ENCODE data around the gene OR2A7.
"Not testable (repeated sequence)": the region's sequence is repeated elsewhere in the genome, so short reads cannot be mapped to it uniquely, and the experiment has no call there.

The OR2A7 gene

DNA sequence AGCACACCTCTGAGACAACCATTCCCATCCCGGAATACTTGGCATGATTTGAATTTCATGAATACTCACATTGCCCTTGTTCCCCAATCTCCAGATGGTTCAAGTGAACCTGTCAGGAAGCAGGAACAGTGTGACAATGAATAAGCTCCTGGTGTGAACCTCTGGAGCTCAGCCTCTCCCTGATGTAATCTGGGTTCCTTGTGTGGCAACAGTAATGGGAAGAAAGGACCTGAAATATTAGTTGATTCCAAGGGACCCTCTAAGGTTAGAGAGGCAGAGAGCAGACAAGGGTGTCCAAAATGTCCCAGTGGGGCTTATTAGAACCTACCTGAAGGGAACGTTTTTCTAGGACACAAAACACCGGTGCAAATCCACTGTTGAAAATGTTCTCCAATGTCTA lies 8.5 kb downstream of the OR2A7 start:
- no peak overlapping the region for H3K27ac ChIP-seq
- DNase-seq (ENCODE audit: low read depth, low spot score) = no peak

DNA sequence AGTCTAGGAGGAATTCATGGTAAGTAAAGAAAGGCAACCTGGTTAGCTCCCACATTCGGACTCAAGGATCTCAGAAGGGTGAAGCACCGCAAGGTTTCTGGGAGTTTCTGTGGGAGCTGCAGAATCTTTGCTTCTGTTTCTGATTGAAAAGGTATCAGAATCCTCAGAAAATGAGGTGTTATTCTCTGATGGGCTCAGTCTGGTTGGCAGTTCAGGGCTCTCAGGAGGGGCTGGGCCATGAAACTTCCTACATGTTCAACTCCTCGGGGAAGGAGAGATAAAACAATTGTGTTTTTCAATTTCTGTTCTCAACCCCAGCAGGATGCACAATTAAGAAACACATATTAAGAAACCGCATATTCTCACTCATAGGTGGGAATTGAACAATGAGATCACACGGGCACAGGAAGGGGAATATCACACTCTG lies 9.1 kb downstream of the OR2A7 start:
- DNase-seq (ENCODE audit: low read depth, low spot score) = no peak
- H3K27ac ChIP-seq = no peak overlapping the region

DNA sequence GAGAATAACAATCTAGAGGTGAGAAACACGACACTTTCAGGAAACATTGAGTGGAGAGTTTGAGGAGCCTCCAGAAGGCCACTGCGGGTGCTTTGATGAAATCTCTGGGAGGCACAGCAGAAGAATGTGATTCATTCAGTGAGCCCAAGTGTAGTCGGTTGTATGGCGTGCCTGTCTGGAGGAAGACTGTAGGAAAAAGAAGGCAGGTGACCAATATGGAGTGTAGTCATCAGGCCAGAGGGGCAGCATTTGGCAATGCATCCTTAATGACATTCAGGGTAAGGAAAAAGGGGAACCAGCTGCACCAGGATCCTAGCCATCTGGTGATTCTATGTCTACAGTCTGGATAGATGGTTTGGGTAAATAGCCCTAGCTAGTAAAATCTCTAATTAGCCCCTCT lies 12.3 kb downstream of the OR2A7 start:
- DNase-seq (ENCODE audit: low read depth, low spot score); H3K27ac ChIP-seq: not testable (repeated sequence)

DNA sequence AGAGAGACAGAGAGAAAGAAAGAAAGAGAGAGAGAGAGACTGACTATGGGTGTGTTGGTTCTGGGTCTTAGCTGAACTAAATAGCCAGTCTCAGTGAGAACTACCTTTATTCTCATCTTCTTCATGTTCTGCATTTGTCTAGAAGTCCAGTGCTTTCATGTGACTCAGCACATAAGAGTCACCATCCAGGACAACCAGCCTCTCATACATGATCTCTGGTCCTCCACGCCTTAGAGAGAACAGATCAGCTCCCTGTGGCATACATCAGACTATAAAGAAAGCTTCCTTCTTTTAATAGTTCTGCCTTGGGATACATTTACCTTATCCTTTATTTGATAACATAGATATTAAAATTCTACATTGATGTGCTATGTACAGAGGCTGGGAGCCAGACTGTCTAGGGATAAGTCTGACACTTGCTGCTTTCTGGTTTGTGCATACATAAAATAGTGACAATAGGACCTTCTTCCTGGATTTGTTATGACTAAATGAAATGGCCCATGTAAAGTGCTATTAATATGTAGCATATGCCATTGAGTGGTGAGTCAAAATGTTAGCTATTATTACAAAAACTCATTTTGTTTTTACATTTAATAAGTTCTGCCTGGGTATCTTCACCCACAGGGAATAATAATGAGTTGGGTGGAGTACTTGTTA lies 16.8 kb downstream of the OR2A7 start:
- not testable (repeated sequence) for DNase-seq (ENCODE audit: low read depth, low spot score)

DNA sequence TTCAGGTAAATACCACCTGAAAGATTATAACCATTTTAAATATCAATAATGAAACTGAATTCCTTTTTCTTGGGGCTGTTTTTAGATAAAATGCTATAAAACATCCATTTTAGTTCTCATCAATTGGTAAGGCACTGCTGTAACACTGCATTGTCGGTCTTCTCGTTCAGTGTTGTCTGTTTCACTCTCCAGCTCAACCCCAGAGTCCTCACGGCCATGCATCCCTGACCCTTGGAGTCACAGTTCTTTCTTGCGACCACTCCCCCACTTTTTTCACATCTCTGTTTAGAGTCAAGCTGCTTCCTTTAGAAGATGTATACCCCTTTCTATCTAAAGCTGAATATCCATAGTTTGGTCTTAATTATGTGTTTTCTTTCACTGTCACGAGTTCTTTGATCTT lies 17.6 kb downstream of the OR2A7 start:
- DNase-seq (ENCODE audit: low read depth, low spot score); H3K27ac ChIP-seq: not testable (repeated sequence)

More for the DNA sequence above, 16.8 kb downstream of the OR2A7 start:
- not testable (repeated sequence) for H3K27ac ChIP-seq

DNA sequence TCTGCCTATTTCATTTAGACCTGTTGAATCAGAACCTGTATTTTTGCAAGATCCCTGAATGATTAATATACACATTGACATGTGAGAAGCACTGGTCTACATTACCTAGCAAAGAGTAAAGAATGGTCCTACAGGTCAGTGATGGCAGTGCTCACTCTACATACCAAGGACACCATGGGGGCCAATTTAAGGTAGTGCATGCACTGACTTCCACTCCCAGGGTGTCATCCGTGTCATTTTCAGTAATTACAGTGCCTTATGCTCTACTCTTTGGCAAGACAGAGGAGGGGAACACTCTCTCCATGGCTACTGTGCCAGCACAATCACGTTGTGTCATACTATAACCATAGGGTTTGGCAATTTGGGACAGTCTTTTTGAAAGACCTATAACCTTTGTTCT lies 19.2 kb downstream of the OR2A7 start:
- H3K27ac ChIP-seq; DNase-seq (ENCODE audit: low read depth, low spot score): not testable (repeated sequence)

DNA sequence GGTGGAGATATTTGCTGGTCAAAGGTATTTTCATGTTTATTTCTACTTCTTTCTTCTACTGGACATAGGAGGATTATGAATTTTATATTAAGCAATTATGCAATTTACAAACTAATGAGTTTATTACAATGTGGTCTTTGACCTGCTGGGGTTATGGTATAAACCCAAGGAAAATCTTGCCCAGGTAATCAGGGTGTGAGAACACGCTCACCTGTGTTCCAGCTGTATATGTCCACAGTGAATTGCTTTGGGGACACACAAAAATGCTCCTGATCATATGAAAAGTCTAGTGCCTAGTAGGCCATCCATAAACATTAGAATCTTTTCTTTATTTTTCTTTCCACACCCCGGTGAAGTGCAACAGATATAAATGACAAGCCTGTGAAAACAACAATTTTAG lies 25.2 kb downstream of the OR2A7 start, which contains the start of gene OR2A42:
OR2A42 (minus strand) TSS at position 241 of the 400 bp plus-strand sequence. CDS start 6,762 bp downstream, outside the sequence.
- H3K27ac ChIP-seq; DNase-seq (ENCODE audit: low read depth, low spot score): not testable (repeated sequence)

DNA sequence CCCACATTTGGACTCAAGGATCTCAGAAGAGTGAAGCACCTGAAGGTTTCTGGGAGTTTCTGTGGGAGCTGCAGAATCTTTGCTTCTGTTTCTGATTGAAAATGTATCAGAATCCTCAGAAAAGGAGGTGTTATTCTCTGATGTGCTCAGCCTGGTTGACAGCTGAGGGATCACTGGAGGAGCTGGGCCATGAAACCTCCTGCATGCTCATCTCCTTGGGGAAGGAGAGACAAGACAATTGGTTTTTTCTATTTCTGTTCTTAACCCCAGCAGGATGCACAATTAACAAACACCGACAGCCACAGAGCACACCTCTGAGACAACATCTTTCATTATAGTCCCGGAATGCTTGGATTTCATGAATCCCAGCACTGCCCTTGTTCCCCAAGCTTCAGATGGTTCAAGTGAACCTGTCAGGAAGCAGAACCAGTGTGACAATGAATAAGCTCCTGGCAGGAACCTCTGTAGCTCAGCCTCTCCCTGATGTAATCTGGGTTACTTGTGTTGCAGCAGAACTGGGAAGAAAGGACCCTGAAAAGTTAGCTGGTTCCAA lies 26.0 kb downstream of the OR2A7 start:
- not testable (repeated sequence) for H3K27ac ChIP-seq; DNase-seq (ENCODE audit: low read depth, low spot score)

DNA sequence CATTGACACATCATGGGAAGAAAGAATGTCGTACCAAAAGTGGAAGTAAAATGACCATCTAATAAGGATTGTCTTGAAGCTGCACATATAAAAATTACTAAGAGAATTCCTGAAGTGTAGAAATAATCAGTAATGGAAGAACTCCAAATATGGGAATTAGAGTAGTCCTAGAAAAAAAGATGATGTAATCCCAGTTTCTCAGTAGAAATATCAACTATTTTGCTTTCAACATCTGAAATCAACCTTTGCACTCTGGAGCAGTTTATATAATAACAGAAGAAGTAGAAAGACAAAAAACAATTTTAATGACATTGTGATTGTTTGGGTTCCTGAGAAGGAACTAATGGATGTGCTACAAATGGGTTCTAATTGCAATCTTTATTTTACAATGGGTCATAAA lies 31.6 kb downstream of the OR2A7 start:
- not testable (repeated sequence) for DNase-seq (ENCODE audit: low read depth, low spot score); H3K27ac ChIP-seq

DNA sequence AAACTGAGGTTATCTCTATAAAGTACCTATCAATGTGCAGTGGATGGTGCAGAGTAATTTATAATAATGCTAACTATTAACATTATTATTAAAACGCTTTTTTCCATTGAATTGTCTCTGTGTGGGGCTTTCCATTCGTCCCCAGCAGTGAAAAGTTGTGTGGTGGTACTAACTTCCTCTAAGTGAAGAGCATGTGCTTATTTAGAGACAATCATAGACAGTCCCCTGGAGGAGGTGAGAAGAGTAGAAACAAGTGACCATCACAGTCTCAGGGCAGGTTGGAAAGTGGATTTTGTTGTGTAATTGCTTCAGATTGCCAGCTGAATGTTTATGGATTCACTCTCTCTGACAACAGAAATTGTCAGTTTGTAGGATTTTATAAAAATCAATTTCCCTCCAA lies 33.6 kb downstream of the OR2A7 start:
- H3K27ac ChIP-seq = not testable (repeated sequence)

DNA sequence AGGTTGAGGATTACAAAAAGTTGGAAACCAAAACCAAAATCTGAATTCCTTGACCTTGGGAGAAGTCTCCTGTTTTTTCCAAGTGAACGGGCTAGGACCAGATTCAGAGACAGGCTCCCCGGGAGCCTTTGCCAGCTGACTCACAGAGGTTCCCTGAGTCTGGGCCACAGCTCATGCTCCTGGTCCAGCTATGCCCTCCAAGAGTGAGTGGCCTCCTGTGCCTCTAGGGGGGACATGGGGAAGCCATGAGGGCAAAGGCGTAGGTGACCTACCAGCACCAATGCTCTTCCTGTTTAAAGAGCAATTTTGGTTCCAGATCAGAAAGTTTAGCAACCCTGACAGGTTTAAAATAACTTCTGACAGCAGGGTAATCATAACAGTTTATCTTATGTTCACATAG lies 35.8 kb downstream of the OR2A7 start:
- not testable (repeated sequence) for H3K27ac ChIP-seq; DNase-seq (ENCODE audit: low read depth, low spot score)

More for the DNA sequence above, 33.6 kb downstream of the OR2A7 start:
- DNase-seq (ENCODE audit: low read depth, low spot score) = not testable (repeated sequence)

DNA sequence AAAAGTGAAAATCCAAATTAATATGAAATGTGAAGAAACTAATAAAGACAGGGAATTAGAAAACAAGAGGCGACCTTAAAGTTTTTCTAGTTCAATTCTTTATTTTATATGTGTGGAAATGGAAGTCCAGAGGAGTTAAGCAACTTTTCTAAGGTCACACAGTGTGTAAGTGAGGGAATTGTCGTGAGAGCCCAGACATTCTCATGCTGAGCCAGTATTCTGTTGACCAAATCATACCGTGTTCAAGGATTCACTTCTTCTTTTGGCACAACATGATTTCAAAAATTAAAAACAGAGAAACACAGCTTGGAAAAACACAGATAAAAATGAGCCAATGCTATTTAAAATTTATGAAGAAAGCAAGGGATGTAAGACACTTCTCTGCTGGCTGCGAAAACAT lies 37.7 kb downstream of the OR2A7 start:
- H3K27ac ChIP-seq; DNase-seq (ENCODE audit: low read depth, low spot score): not testable (repeated sequence)

DNA sequence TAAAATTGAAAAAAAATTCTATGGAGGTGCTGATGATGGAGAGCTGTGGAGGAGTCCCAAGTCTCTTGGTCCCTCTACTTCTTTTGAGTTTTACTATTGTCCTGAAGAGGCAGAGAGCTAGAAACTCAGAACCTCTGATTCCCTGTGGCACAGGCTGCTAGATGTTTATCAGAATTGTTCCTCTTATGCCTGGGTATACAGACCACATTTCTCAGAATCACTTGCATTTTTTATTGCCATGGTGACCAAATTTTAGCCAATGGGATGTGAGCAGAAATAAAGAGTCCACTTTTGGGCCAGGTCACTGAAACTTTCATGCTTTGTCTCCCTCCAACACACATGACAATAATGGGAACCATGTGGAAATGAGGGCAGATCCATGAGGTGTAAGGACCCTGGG lies 40.9 kb downstream of the OR2A7 start:
- DNase-seq (ENCODE audit: low read depth, low spot score); H3K27ac ChIP-seq: not testable (repeated sequence)

DNA sequence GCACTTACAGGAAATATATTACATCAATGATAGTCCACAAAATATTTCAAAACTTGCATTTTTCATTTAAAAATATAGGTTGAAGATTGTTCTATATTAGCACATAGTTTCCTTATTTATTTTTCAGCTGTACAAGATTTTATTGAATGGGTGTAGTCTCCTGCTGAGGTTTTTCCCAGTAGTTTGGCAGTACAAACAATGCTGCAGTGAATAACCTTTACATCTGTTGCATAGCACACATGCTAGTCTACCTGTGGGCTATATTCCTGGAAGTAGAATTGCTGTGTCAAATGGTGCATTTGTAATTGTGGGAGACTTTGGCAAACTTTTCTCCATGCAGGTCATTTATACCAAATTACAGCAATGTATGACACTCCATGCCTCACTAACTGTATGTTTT lies 44.1 kb downstream of the OR2A7 start:
- H3K27ac ChIP-seq; DNase-seq (ENCODE audit: low read depth, low spot score): not testable (repeated sequence)

DNA sequence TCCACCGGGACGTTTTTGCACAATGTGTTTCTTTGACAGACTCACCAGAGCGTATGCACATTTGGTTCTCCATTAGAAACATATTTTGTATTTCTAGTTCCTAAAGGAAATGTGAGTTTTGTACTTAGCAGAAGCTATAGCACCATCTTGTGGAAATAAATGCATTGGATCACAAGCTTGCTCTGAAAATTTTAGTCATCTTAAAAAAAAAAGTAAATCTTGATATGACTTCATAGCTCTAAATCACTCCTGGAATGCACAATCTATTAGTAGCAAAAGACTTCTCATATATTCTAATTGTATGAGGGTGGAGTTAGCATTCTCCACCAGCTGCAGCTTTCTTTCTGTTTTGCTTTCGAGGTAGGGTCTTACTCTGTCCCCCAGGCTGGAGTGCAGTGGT lies 45.4 kb downstream of the OR2A7 start:
- H3K27ac ChIP-seq; DNase-seq (ENCODE audit: low read depth, low spot score): not testable (repeated sequence)

DNA sequence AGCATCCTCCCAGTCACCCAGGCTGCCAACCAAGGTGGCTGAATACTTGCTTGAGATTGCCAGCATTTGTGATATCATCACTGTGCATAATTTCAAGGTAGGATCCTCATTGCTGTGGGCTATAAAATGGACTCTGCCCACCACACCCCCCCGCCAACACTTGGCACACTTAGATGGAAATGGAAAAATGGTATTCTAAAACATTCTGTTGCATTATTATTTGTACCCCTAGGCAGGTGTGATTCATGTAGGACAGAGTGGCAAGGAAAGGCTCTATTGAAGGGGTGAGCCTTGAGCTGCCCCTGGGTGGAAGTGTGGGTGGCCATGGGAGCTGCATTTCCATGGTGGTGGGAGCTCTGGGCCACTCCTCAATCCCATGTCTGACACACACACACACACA lies 46.0 kb downstream of the OR2A7 start:
- not testable (repeated sequence) for DNase-seq (ENCODE audit: low read depth, low spot score)

DNA sequence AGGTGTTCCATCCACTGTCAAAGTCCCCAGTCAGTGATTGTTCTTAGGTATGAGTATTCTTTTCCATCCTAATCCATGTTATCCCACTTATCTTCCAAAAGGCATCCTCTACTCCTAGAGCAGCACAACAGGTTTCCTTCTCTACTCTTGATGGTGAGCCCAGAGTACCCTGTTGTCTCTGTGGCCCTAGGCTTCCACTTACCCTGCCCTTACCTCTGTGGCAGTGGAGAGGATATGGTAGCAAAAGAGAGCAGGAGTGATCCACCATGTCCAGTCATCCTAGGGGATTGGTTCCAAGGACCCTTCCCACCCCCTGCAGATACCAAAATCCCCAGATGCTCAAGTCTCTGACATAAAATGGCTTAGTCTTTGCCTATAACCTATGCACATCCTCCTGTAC lies 47.4 kb downstream of the OR2A7 start:
- not testable (repeated sequence) for DNase-seq (ENCODE audit: low read depth, low spot score); H3K27ac ChIP-seq

More for the DNA sequence above, 46.0 kb downstream of the OR2A7 start:
- H3K27ac ChIP-seq = not testable (repeated sequence)

Measured in epithelial cell of prostate (primary cell).